K562 (cell line): ENCODE results near the gene PPIP5K2. TPM values are rescaled to one million over a fixed set of nuclear protein-coding genes. Genes with fewer than 3 reads are reported as not detected.
A peak's percentile ranks its signal among the peaks of the same experiment; 100 is the strongest.

Experiments
- ARID2 ChIP-seq: fragments of 450-650 bp; IDR thresholded peaks from 2 replicates; pipeline ENCODE4 v1.6.1; 2017; ENCODE audit warnings: antibody characterized with exemption, mild to moderate bottlenecking
- BHLHE40 ChIP-seq: IDR thresholded peaks from 2 replicates; pipeline ENCODE4 v1.6.1; 2011; ENCODE audit warnings: low read length, improper control_type of control experiment
- CREB3 ChIP-seq: fragments of 450-650 bp; conservative IDR thresholded peaks from 2 replicates; pipeline ENCODE4 v1.6.1; 2016; ENCODE audit warnings: missing genetic modification characterization, low read depth, mild to moderate bottlenecking, missing compliant biosample characterization, moderate library complexity
- CXXC5 ChIP-seq: fragments of 250-450 bp; sonication (Bioruptor Pico); IDR thresholded peaks from 2 replicates; pipeline ENCODE4 v1.8.0; 2022; ENCODE audit warnings: inconsistent platforms, mild to moderate bottlenecking, moderate library complexity
- FOXA3 ChIP-seq, 2 experiments: fragments of 450-650 bp in 1 of 2; sonication (generic) in 1 of 2; formaldehyde crosslinking; IDR thresholded peaks in 1 of 2; conservative IDR thresholded peaks in 1 of 2; 2 replicates each; pipeline versions ENCODE4 v1.4.0 to v1.8.0; 2020 to 2022; ENCODE audit warnings: mild to moderate bottlenecking in 2 of 2, missing genetic modification reagents in 1 of 2
- GABPB1 ChIP-seq: sonication (generic); formaldehyde crosslinking; IDR thresholded peaks from 2 replicates; pipeline ENCODE4 v1.8.0; 2022; ENCODE audit warnings: mild to moderate bottlenecking, missing genetic modification reagents
- HBP1 ChIP-seq: fragments of 450-650 bp; formaldehyde crosslinking; IDR thresholded peaks from 2 replicates; pipeline ENCODE4 v1.4.0; 2022; ENCODE audit warnings: missing genetic modification characterization
- LARP7 ChIP-seq: fragments of 450-650 bp; IDR thresholded peaks from 2 replicates; pipeline ENCODE4 v1.6.1; 2016
- MYC ChIP-seq, 2 experiments: fragments of 250-450 bp in 1 of 2; sonication (Bioruptor Pico) in 1 of 2; IDR thresholded peaks; 2 replicates each; pipeline versions ENCODE4 v1.5.1 to v1.6.1; 2012 to 2021; ENCODE audit warnings: low read depth in 2 of 2, borderline replicate concordance in 1 of 2, improper control_type of control experiment in 1 of 2, low read length in 1 of 2, mild to moderate bottlenecking in 1 of 2, moderate library complexity in 1 of 2
- NFE2L1 ChIP-seq: fragments of 450-650 bp; IDR thresholded peaks from 2 replicates; pipeline ENCODE4 v1.6.1; 2016; ENCODE audit warnings: missing genetic modification characterization, low read depth, mild to moderate bottlenecking, missing compliant biosample characterization, moderate library complexity, borderline replicate concordance
- PHTF2 ChIP-seq: fragments of 250-450 bp; sonication (Bioruptor Pico); IDR thresholded peaks from 2 replicates; pipeline ENCODE4 v1.5.0; 2021; ENCODE audit warnings: mild to moderate bottlenecking
- PML ChIP-seq: IDR thresholded peaks from 2 replicates; pipeline ENCODE4 v1.6.1; 2012; ENCODE audit warnings: low read length, inconsistent platforms
- PTTG1 ChIP-seq: fragments of 450-650 bp; IDR thresholded peaks from 2 replicates; pipeline ENCODE4 v1.6.1; 2016; ENCODE audit warnings: low read depth, mild to moderate bottlenecking, missing genetic modification characterization, missing compliant biosample characterization
- SRSF9 ChIP-seq: fragments of 200-400 bp; formaldehyde crosslinking; IDR thresholded peaks from 2 replicates; pipeline ENCODE4 v1.6.1; 2017; ENCODE audit warnings: low read depth, low read length, borderline replicate concordance
- TSC22D4 ChIP-seq: fragments of 450-650 bp; IDR thresholded peaks from 2 replicates; pipeline ENCODE4 v1.6.1; 2016; ENCODE audit warnings: missing genetic modification characterization, missing biosample characterization, control low read depth
- ZNF146 ChIP-seq: IDR thresholded peaks from one replicate; pipeline ENCODE4 v1.6.1; 2018; ENCODE audit warnings: missing compliant biosample characterization; ENCODE audit not compliant: unreplicated experiment
- ZNF696 ChIP-seq: fragments of 250-450 bp; sonication (Bioruptor Pico); conservative IDR thresholded peaks from 2 replicates; pipeline ENCODE4 v1.4.0; 2020; ENCODE audit warnings: mild to moderate bottlenecking, moderate library complexity
- ZNF75A ChIP-seq: fragments of 450-650 bp; formaldehyde crosslinking; IDR thresholded peaks from 2 replicates; pipeline ENCODE4 v1.4.0; 2020; ENCODE audit warnings: mild to moderate bottlenecking
- ZNF830 ChIP-seq: fragments of 250-450 bp; sonication (Bioruptor Pico); IDR thresholded peaks from 2 replicates; pipeline ENCODE4 v1.5.0; 2021; ENCODE audit warnings: mild to moderate bottlenecking
- polyA plus RNA-seq, 8 experiments: library from polyadenylated mRNA; depleted of rRNA in 4 of 8; stranded (reverse) in 5 of 8; unstranded in 3 of 8; fragments of >200 nt; fragmentation: Nextera tagmentation in 2 of 8; fragmentation: Illumina TruSeq in 1 of 8; extraction: Ambion mirVana in 2 of 8; extraction: Trizol in 1 of 8; gene quantifications; 2 replicates each; pipeline versions ENCODE4 v1.2.1 to v1.2.3, GENCODE V29; 2011 to 2014; ENCODE audit warnings: inconsistent platforms in 1 of 8, missing spikeins in 1 of 8
- total RNA-seq, 7 experiments: library from RNA; depleted of rRNA in 6 of 7; stranded (reverse); fragments of >200 nt in 6 of 7; fragmentation: Illumina TruSeq in 2 of 7; extraction: Trizol in 2 of 7; gene quantifications; 2 replicates each; pipeline versions ENCODE4 v1.2.1 to v1.2.3, GENCODE V29; 2011 to 2021; ENCODE audit warnings: low replicate concordance in 1 of 7
- TF ChIP-seq, protein P1 (sequence below): sonication (generic); formaldehyde crosslinking; IDR thresholded peaks from 2 replicates; pipeline ENCODE4 v1.8.1; 2022; ENCODE audit warnings: missing genetic modification reagents
- TF ChIP-seq, protein P2 (sequence below): sonication (generic); formaldehyde crosslinking; IDR thresholded peaks from 2 replicates; pipeline ENCODE4 v1.5.0; 2020; ENCODE audit warnings: missing genetic modification reagents
- TF ChIP-seq, protein P3 (sequence below), 2 experiments: IDR thresholded peaks; 2 replicates each; pipeline ENCODE4 v1.6.1; 2011; ENCODE audit warnings: borderline replicate concordance in 1 of 2, control low read depth in 1 of 2, low read depth in 1 of 2, low read length in 1 of 2, mild to moderate bottlenecking in 1 of 2, mixed read lengths in 1 of 2, moderate library complexity in 1 of 2; ENCODE audit not compliant: insufficient read depth in 1 of 2, insufficient read length in 1 of 2, poor library complexity in 1 of 2, severe bottlenecking in 1 of 2; ENCODE audit errors: extremely low read depth in 1 of 2

PPIP5K2 gene
- total and polyA plus RNA-seq, 9 of the 15 experiments (the other 6 are each of a cell fraction or from before 2014, with no cell fraction given) = 39.4 to 150 (median 99.1) TPM

DNA sequence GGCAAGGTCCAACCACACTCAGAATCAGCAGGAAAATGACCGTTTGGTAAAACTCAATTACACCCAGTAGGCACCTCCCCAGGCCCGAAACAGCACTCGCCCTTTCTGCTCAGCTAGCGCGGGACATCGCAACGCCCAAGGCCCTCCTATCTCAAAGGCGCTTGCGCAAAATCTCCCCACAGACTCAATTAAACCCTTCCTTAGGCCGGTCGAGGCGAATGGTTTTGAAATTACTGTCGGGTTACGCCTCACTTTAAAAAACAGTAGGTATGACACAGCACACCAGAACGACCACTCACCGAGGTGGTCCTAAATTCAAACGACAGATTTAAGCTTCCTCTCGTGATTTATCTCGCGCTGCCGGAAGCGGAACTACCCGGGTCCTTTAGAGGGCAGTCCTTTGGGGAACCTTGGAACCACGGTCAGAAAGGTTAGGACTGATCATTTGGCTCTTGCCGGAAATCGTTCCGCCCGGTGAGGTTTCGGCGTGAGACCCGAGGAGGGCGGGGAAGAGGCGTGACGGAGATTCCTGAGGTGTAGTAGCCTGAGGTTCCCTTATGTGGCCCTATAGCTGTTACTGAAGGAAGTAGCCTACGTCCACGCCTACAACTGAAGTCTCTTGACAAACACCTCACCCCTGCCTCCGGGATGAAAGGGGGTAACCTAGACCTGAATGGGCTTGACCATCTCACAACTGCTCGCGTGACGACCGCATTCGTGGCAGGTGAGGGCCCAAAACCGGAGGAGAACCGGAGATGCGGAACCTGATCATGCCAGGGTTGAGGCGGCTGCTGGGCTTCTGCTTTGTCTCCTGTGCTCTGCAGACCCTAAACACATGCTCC is at the start of gene PPIP5K2, which contains the start of gene GIN1 (continued):
- TF ChIP-seq MYC (IDR thresholded peaks at IDR 0.05; ENCODE audit: low read depth, low read length) (peak; percentile 29), MYC (CRISPR knock-in tag; IDR thresholded peaks at IDR 0.05; ENCODE audit: borderline replicate concordance, low read depth) (peak; percentile 69; the same call in 1 of the 2 replicates), LARP7 (no peak), SRSF9 (no peak), GABPB1 (CRISPR knock-in tag) (peak; percentile 100), PML (peak; percentile 59; the same call in 1 of the 2 replicates), CREB3 (no peak), NFE2L1 (no peak), PTTG1 (tag) (no peak), FOXA3 (CRISPR knock-in tag; conservative IDR thresholded peaks at IDR 0.05 in 1 of 2, IDR thresholded peaks at IDR 0.05 in 1 of 2) (no peak), HBP1 (CRISPR knock-in tag) (no peak), TSC22D4 (tag) (no peak), ARID2 (no peak), CXXC5 (CRISPR knock-in tag) (peak; percentile 72), ZNF830 (no peak), ZNF696 (no peak), BHLHE40 (peak; percentile 46; the same call in 1 of the 2 replicates), PHTF2 (no peak), ZNF146 (CRISPR knock-in tag) (no peak), ZNF75A (CRISPR knock-in tag) (no peak)
- TF ChIP-seq, protein P1, sequence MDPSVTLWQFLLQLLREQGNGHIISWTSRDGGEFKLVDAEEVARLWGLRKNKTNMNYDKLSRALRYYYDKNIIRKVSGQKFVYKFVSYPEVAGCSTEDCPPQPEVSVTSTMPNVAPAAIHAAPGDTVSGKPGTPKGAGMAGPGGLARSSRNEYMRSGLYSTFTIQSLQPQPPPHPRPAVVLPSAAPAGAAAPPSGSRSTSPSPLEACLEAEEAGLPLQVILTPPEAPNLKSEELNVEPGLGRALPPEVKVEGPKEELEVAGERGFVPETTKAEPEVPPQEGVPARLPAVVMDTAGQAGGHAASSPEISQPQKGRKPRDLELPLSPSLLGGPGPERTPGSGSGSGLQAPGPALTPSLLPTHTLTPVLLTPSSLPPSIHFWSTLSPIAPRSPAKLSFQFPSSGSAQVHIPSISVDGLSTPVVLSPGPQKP = no peak
- TF ChIP-seq, protein P2, sequence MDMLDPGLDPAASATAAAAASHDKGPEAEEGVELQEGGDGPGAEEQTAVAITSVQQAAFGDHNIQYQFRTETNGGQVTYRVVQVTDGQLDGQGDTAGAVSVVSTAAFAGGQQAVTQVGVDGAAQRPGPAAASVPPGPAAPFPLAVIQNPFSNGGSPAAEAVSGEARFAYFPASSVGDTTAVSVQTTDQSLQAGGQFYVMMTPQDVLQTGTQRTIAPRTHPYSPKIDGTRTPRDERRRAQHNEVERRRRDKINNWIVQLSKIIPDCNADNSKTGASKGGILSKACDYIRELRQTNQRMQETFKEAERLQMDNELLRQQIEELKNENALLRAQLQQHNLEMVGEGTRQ (CRISPR knock-in tag) = no peak
- TF ChIP-seq, protein P3, sequence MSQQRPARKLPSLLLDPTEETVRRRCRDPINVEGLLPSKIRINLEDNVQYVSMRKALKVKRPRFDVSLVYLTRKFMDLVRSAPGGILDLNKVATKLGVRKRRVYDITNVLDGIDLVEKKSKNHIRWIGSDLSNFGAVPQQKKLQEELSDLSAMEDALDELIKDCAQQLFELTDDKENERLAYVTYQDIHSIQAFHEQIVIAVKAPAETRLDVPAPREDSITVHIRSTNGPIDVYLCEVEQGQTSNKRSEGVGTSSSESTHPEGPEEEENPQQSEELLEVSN (IDR thresholded peaks at IDR 0.05; ENCODE audit: borderline replicate concordance in 1 of 2, extremely low read depth in 1 of 2, insufficient read depth in 1 of 2, insufficient read length in 1 of 2, low read depth in 1 of 2, low read length in 1 of 2, poor library complexity in 1 of 2, severe bottlenecking in 1 of 2) = peak in 1 of 2 experiments; percentile 12
